Common myeloid progenitor, CD34-positive (primary cell): ENCODE data around the gene PPP1R13B.

Source experiments
- CTCF ChIA-PET: fragments of 350-600 bp; sonication (Branson Sonifier 250); formaldehyde crosslinking; loops from one replicate; lab custom pipeline; 2021; ENCODE audit warnings: antibody characterized with exemption; lab: Charles Lee
- POLR2A ChIA-PET: fragments of 350-600 bp; sonication (Branson Sonifier 250); formaldehyde crosslinking; loops from one replicate; lab custom pipeline; 2021; ENCODE audit warnings: antibody characterized with exemption; lab: Charles Lee
- DNase-seq, 3 donors: peaks; one replicate each; pipeline versions ENCODE4 v3.0.0 to v3.0.0-alpha.2; 2013
- H3K27ac ChIP-seq, 2 experiments: 1 replicate in 1 of 2; 2 replicates in 1 of 2; pipeline ENCODE4 v1.7.0; 2013; ENCODE audit warnings: inconsistent platforms in 2 of 2, low read length in 2 of 2, mild to moderate bottlenecking in 2 of 2, low read depth in 1 of 2, moderate library complexity in 1 of 2; ENCODE audit not compliant: severe bottlenecking in 2 of 2, insufficient read depth in 1 of 2, poor library complexity in 1 of 2
- H3K27me3 ChIP-seq, 5 experiments: replicated peaks in 2 of 5; 1 replicate in 3 of 5; 2 replicates in 2 of 5; pipeline versions ENCODE4 v1.6.1 to v1.7.0; 2013; ENCODE audit warnings: low read length in 4 of 5, mild to moderate bottlenecking in 2 of 5, moderate library complexity in 2 of 5, inconsistent platforms in 1 of 5; ENCODE audit not compliant: insufficient read depth in 5 of 5, control insufficient read depth in 4 of 5
- H3K36me3 ChIP-seq, 4 experiments: 1 replicate in 2 of 4; 2 replicates in 2 of 4; pipeline versions ENCODE4 v1.6.1 to v1.7.0; 2013; ENCODE audit warnings: low read length in 3 of 4, control low read depth in 1 of 4, mild to moderate bottlenecking in 1 of 4; ENCODE audit not compliant: control insufficient read depth in 4 of 4, insufficient read depth in 4 of 4
- H3K4me1 ChIP-seq, 4 experiments: 1 replicate in 3 of 4; 2 replicates in 1 of 4; pipeline versions ENCODE4 v1.6.1 to v1.7.1; 2013; ENCODE audit warnings: low read length in 3 of 4, mild to moderate bottlenecking in 3 of 4, control low read depth in 1 of 4, inconsistent platforms in 1 of 4, moderate library complexity in 1 of 4; ENCODE audit not compliant: control insufficient read depth in 4 of 4, insufficient read depth in 4 of 4; ENCODE audit errors: control extremely low read depth in 1 of 4
- H3K4me3 ChIP-seq, 7 experiments: 1 replicate in 4 of 7; 2 replicates in 3 of 7; pipeline versions ENCODE4 v1.5.1 to v1.7.0; 2013; ENCODE audit warnings: mild to moderate bottlenecking in 7 of 7, low read length in 6 of 7, moderate library complexity in 6 of 7, inconsistent platforms in 2 of 7, low read depth in 2 of 7, control low read depth in 1 of 7; ENCODE audit not compliant: insufficient read depth in 4 of 7, control insufficient read depth in 1 of 7; ENCODE audit errors: extremely low read depth in 1 of 7
- H3K9me3 ChIP-seq, 5 experiments: 1 replicate in 4 of 5; 2 replicates in 1 of 5; pipeline versions ENCODE4 v1.6.1 to v1.7.1; 2013; ENCODE audit warnings: low read length in 4 of 5, mild to moderate bottlenecking in 2 of 5, inconsistent platforms in 1 of 5, low read depth in 1 of 5, moderate library complexity in 1 of 5; ENCODE audit not compliant: control insufficient read depth in 4 of 5, insufficient read depth in 2 of 5; ENCODE audit errors: control extremely low read depth in 1 of 5
- WGBS: methylation state at CpG from one replicate; pipeline ENCODE4 v1.1.5; 2013; ENCODE audit not compliant: insufficient coverage; 5-methylcytosine and 5-hydroxymethylcytosine counted together

The PPP1R13B gene

GRCh38 chr14:103733651-103734050, 113.7 kb downstream of the PPP1R13B start:
- POLR2A ChIA-PET = no interaction called here
- H3K27ac ChIP-seq = no peak overlapping the region
- CTCF ChIA-PET = interaction anchor here (1.7 to 1.8 kb wide), 2 partner anchors 9 to 18 kb away, joined by 5 to 9 read pairs; partner anchors contain the start of genes XRCC3 and ZFYVE21
- DNase-seq = no peak
- H3K4me3 ChIP-seq = no peak overlapping the region
- H3K9me3 ChIP-seq = no peaks in the 10 kb centered on the region
- WGBS = 96% methylated on average over 13 of the region's 14 CpGs
- peaks cover 0 to 30% (median 7%) of the 10 kb centered on the region in 4 experiments for H3K4me1 ChIP-seq
- H3K36me3 ChIP-seq = peaks cover 3 to 55% (median 27%) of the 10 kb centered on the region in 4 experiments
- no peaks in the 10 kb centered on the region for H3K27me3 ChIP-seq

GRCh38 chr14:103732868-103733620, 114.3 kb downstream of the PPP1R13B start:
- Histone ChIP-seq H3K4me1 (peaks cover 0 to 36% (median 7%) of the 10 kb centered on the region in 4 experiments), H3K27ac (no peak overlapping the region), H3K27me3 (no peaks in the 10 kb centered on the region), H3K4me3 (no peak overlapping the region), H3K9me3 (no peaks in the 10 kb centered on the region), H3K36me3 (peaks cover 3 to 61% (median 30%) of the 10 kb centered on the region in 4 experiments)
- 97% methylated on average over 8 of the region's 9 CpGs for WGBS
- no peak for DNase-seq
- ChIA-PET CTCF (interaction anchor here (1.7 to 1.8 kb wide), 2 partner anchors 9 to 17 kb away, joined by 5 to 9 read pairs; partner anchors contain the start of genes XRCC3 and ZFYVE21), POLR2A (no interaction called here)

DNA sequence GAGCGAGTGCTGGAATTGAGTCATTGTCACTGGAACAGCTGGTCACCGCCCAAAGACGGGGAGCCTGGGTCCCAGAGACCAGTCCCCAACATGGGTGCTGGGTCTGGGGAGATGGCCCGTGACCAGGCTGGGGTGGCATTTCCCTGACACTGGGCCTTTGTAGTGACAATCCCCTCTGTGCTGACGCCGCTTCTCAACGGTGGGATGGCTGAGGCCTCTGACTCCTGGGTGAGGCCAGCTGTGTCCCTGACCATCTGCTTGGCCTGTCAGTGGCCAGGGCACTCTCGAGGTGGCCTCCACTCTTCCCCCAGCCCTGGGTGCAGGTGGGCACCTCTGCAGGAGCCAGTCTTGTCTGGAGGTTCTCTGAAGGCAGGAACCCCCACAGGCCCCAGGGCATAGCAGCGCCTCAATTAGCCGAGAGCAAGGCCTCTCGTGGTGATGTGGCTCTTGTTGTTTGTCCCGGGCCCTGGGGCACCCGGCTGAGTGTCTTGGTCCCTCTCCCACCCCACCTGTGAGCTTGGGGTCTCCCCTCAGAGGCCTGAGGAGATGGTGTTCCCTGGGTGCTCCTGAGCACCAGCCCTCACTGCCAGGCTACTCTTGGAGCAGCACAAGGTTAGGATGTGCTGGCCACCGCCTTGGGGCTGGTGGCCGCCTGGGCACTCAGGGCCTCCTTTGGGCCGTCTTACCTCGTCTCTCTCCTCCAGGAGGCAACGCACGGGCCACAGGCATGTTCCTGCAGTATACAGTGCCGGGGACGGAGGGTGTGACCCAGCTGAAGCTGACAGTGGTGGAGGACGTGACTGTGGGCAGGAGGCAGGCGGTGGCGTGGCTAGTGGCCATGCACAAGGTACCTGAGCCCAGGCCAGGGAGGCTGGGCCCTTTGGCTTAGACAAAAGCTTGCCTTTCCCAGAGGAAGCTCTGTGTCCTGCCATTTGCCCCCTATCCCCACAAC, 115.2 kb downstream of the PPP1R13B start:
- peaks cover 3 to 68% (median 33%) of the 10 kb centered on the region in 4 experiments for H3K36me3 ChIP-seq
- H3K27ac ChIP-seq = no peak overlapping the region
- POLR2A ChIA-PET = no interaction called here
- CTCF ChIA-PET = interaction anchor here (1.7 kb wide), 1 partner anchor 10 kb away, joined by 9 read pairs; no protein-coding TSS in a partner anchor
- no peak for DNase-seq
- H3K27me3 ChIP-seq = no peaks in the 10 kb centered on the region
- 97% methylated on average over 21 of the region's 24 CpGs for WGBS
- no peaks in the 10 kb centered on the region for H3K9me3 ChIP-seq
- H3K4me3 ChIP-seq = no peak overlapping the region
- H3K4me1 ChIP-seq = peaks cover 0 to 36% (median 7%) of the 10 kb centered on the region in 4 experiments

DNA sequence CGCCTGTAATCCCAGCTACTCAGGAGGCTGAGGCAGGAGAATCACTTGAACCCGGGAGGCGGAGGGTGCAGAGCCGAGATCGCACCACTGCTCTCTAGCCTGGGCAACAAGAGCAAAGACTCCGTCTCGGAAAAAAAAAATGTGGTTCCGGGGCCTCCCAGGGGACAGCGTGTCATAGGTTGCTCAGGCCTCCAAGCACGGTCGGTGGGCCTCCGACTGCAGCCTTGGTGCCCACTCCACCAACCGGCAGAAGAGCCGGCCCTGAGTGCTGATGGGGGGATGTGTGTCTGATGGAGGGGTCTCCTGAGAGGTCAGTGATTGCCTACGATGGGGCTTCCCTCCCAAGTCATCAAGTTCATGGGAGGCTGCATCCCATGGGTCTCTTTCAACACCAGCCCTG, 115.9 kb downstream of the PPP1R13B start:
- DNase-seq = no peak
- WGBS = over 99% methylated on average over 13 of the region's 15 CpGs
- no peaks in the 10 kb centered on the region for H3K27me3 ChIP-seq
- H3K27ac ChIP-seq = no peak overlapping the region
- ChIA-PET POLR2A (no interaction called here), CTCF (interaction anchor here (1.0 kb wide), 1 partner anchor 13 kb away, joined by 3 read pairs; no protein-coding TSS in a partner anchor)
- no peaks in the 10 kb centered on the region for H3K9me3 ChIP-seq
- H3K4me3 ChIP-seq = no peak overlapping the region
- peaks cover 3 to 71% (median 34%) of the 10 kb centered on the region in 4 experiments for H3K36me3 ChIP-seq
- H3K4me1 ChIP-seq = peaks cover 0 to 36% (median 7%) of the 10 kb centered on the region in 4 experiments

- H3K27me3 ChIP-seq = no peaks in the 10 kb centered on the region
- ChIA-PET CTCF (interaction anchor here (0.6 to 1.6 kb wide), 5 partner anchors 10 to 53 kb away, joined by 3 to 4 read pairs (median 3); no protein-coding TSS in a partner anchor), POLR2A (no interaction called here)
- H3K9me3 ChIP-seq = no peaks in the 10 kb centered on the region
- peaks cover 3 to 80% (median 38%) of the 10 kb centered on the region in 4 experiments for H3K36me3 ChIP-seq
- DNase-seq = peak; percentile 90 to 96 (median 92)
- no peak overlapping the region for H3K27ac ChIP-seq
- WGBS = 16% methylated on average over 15 of the region's 15 CpGs
- peak overlapping the region in 1 of 7 experiments; percentile 19 for H3K4me3 ChIP-seq
- H3K4me1 ChIP-seq = peaks cover 0 to 36% (median 7%) of the 10 kb centered on the region in 4 experiments
Observed at GRCh38 chr14:103730490-103731035, 116.8 kb downstream of the PPP1R13B start.

GRCh38 chr14:103729496-103730448, 117.6 kb downstream of the PPP1R13B start:
- CTCF ChIA-PET = interaction anchor here (0.6 to 1.6 kb wide), 4 partner anchors 9 to 52 kb away, joined by 3 to 4 read pairs (median 4); no protein-coding TSS in a partner anchor
- POLR2A ChIA-PET = no interaction called here
- no peak overlapping the region for H3K27ac ChIP-seq
- no peaks in the 10 kb centered on the region for H3K9me3 ChIP-seq
- DNase-seq = peak; percentile 48 to 71 (median 53)
- no peaks in the 10 kb centered on the region for H3K27me3 ChIP-seq
- H3K4me1 ChIP-seq = peaks cover 0 to 34% (median 7%) of the 10 kb centered on the region in 4 experiments
- WGBS = 46% methylated on average over 17 of the region's 24 CpGs
- peaks cover 3 to 77% (median 38%) of the 10 kb centered on the region in 4 experiments for H3K36me3 ChIP-seq
- peak overlapping the region in 2 of 7 experiments; percentile 2 to 19 for H3K4me3 ChIP-seq
